Uterus (tissue), 2 donors: Measurements from ENCODE around the gene MIEN1.

Source experiments
- POLR2A ChIP-seq, 2 donors: fragments of 450-650 bp; IDR thresholded peaks; one replicate each; pipeline ENCODE4 v1.6.1; 2016; ENCODE audit warnings: antibody characterized with exemption in 2 of 2, mild to moderate bottlenecking in 1 of 2, moderate library complexity in 1 of 2
- TF ChIP-seq, protein P1 (sequence below), 4 experiments: fragments of 200-600 bp in 2 of 4; fragments of 450-650 bp in 2 of 4; sonication (generic) in 2 of 4; IDR thresholded peaks; one replicate each; pipeline ENCODE4 v1.5.1; 2016 to 2019; ENCODE audit warnings: antibody characterized with exemption in 4 of 4, mild to moderate bottlenecking in 2 of 4, moderate library complexity in 1 of 4

DNA sequence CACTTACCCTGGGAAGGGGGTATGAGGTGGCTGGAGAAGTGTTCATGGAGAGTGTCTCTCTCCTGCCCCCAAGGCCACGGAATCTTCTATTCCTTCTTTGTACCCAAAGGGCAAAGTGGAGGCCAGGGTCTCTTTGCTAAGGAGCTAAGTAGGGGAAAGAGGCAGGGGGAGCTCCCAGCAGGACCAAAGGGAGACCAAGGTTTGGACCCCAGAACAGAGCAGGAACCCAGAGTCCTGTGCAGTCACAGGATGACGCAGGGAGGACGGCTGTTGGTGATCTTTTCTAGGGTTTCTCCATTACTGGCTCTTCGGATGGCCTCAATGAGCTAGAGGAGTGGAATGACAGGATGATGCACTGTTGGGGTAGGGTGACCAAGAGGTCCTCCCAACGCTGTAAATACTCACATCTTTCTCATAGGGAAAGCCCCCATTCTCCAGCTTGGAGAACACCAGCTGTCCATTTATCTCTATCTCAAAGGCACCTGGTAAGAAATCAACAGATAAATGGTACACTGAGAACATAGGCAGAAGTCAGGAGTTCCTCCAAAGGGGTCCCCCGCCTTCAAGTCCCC lies 966 bp downstream of the MIEN1 start:
- TF ChIP-seq, protein P1, sequence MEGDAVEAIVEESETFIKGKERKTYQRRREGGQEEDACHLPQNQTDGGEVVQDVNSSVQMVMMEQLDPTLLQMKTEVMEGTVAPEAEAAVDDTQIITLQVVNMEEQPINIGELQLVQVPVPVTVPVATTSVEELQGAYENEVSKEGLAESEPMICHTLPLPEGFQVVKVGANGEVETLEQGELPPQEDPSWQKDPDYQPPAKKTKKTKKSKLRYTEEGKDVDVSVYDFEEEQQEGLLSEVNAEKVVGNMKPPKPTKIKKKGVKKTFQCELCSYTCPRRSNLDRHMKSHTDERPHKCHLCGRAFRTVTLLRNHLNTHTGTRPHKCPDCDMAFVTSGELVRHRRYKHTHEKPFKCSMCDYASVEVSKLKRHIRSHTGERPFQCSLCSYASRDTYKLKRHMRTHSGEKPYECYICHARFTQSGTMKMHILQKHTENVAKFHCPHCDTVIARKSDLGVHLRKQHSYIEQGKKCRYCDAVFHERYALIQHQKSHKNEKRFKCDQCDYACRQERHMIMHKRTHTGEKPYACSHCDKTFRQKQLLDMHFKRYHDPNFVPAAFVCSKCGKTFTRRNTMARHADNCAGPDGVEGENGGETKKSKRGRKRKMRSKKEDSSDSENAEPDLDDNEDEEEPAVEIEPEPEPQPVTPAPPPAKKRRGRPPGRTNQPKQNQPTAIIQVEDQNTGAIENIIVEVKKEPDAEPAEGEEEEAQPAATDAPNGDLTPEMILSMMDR (IDR thresholded peaks at IDR 0.05) = no peak
- no peak for TF ChIP-seq POLR2A (IDR thresholded peaks at IDR 0.05)
